Keratinocyte (primary cell): ENCODE results near the gene DPP9. TPM values are rescaled to one million over a fixed set of nuclear protein-coding genes. Genes with fewer than 3 reads are reported as not detected.

Experiments used
- DNase-seq: peaks from one replicate; pipeline ENCODE4 v3.0.0-alpha.2; 2011; ENCODE audit warnings: low read depth, missing footprints, low spot score
- FAIRE-seq: peaks from 2 replicates; lab custom pipeline; 2011; peaks lifted over from hg19 to GRCh38; lab: Jason Lieb, UNC
- H2AFZ ChIP-seq: 2 replicates; pipeline ENCODE4 v1.6.0; 2012; ENCODE audit warnings: low read length, control low read depth, inconsistent platforms; ENCODE audit not compliant: control insufficient read depth
- H3K27ac ChIP-seq: 2 replicates; pipeline ENCODE4 v1.5.1; 2011; ENCODE audit warnings: low read length; ENCODE audit not compliant: control insufficient read depth, insufficient read depth
- H3K27me3 ChIP-seq: 3 replicates; pipeline ENCODE4 v1.6.0; 2011; ENCODE audit warnings: low read length; ENCODE audit not compliant: control insufficient read depth, insufficient read depth; ENCODE audit errors: extremely low read depth
- H3K36me3 ChIP-seq, 2 experiments: 2 replicates in 1 of 2; 3 replicates in 1 of 2; pipeline ENCODE4 v1.5.1; 2011; ENCODE audit warnings: low read length in 2 of 2, mild to moderate bottlenecking in 1 of 2; ENCODE audit not compliant: control insufficient read depth in 2 of 2, insufficient read depth in 2 of 2; ENCODE audit errors: extremely low read depth in 1 of 2
- H3K4me1 ChIP-seq: 3 replicates; pipeline ENCODE4 v1.5.1; 2011; ENCODE audit warnings: low read length; ENCODE audit not compliant: control insufficient read depth, insufficient read depth; ENCODE audit errors: extremely low read depth
- H3K4me2 ChIP-seq: 3 replicates; pipeline ENCODE4 v1.6.0; 2011; ENCODE audit warnings: low read depth, low read length; ENCODE audit not compliant: control insufficient read depth, insufficient read depth; ENCODE audit errors: extremely low read depth
- H3K4me3 ChIP-seq, 3 experiments: fragments of 200-600 bp in 1 of 3; sonication (generic) in 1 of 3; 2 replicates in 2 of 3; 3 replicates in 1 of 3; pipeline ENCODE4 v1.5.1; 2011 to 2016; ENCODE audit warnings: low read length in 3 of 3, mild to moderate bottlenecking in 3 of 3, control low read depth in 2 of 3, inconsistent platforms in 1 of 3, low read depth in 1 of 3, mixed read lengths in 1 of 3, mixed run types in 1 of 3, moderate library complexity in 1 of 3; ENCODE audit not compliant: control insufficient read depth in 2 of 3, insufficient read depth in 2 of 3; ENCODE audit errors: extremely low read depth in 1 of 3
- H3K79me2 ChIP-seq: 2 replicates; pipeline ENCODE4 v1.6.0; 2012; ENCODE audit warnings: low read length; ENCODE audit not compliant: control insufficient read depth, insufficient read depth
- H3K9ac ChIP-seq: 3 replicates; pipeline ENCODE4 v1.6.0; 2011; ENCODE audit warnings: low read length; ENCODE audit not compliant: control insufficient read depth, insufficient read depth; ENCODE audit errors: extremely low read depth
- H3K9me1 ChIP-seq: 3 replicates; pipeline ENCODE4 v1.6.0; 2011; ENCODE audit warnings: low read length; ENCODE audit not compliant: control insufficient read depth, insufficient read depth; ENCODE audit errors: extremely low read depth
- H3K9me3 ChIP-seq: 2 replicates; pipeline ENCODE4 v1.5.1; 2012; ENCODE audit warnings: low read depth, low read length; ENCODE audit not compliant: control insufficient read depth
- H4K20me1 ChIP-seq: 3 replicates; pipeline ENCODE4 v1.6.0; 2011; ENCODE audit warnings: low read length; ENCODE audit not compliant: control insufficient read depth, insufficient read depth; ENCODE audit errors: extremely low read depth
- CTCF ChIP-seq, 3 experiments: IDR thresholded peaks in 1 of 3; conservative IDR thresholded peaks in 1 of 3; optimal IDR thresholded peaks in 1 of 3; 2 replicates in 2 of 3; 3 replicates in 1 of 3; pipeline versions ENCODE3 to v1.5.1; 2011; ENCODE audit warnings: low read length in 3 of 3, mild to moderate bottlenecking in 3 of 3, moderate library complexity in 2 of 3, control low read depth in 1 of 3, inconsistent platforms in 1 of 3; ENCODE audit not compliant: insufficient read depth in 2 of 3; ENCODE audit errors: extremely low read depth in 1 of 3
- EZH2 ChIP-seq: IDR thresholded peaks from one replicate; pipeline ENCODE4 v1.6.1; 2012; ENCODE audit warnings: inconsistent platforms, mild to moderate bottlenecking, low read length, moderate library complexity
- dilution Hi-C: fragments of 300-500 bp; cut with MboI; formaldehyde crosslinking; loops from one replicate; pipeline ENCODE4 v1.7.0; 2020; ENCODE audit warnings: low sequenced_read_pairs; ENCODE audit not compliant: extremely low pct_ligation_motif_present
- polyA plus RNA-seq, 5 experiments: library from polyadenylated mRNA; depleted of rRNA in 3 of 5; stranded (reverse) in 3 of 5; stranded (forward) in 1 of 5; unstranded in 1 of 5; fragments of >200 nt; gene quantifications; 1 replicate in 1 of 5; 2 replicates in 3 of 5; 3 replicates in 1 of 5; pipeline versions ENCODE4 v1.2.1 to v1.2.3, GENCODE V29; 2011 to 2012; ENCODE audit warnings: missing spikeins in 2 of 5, low read depth in 1 of 5, low replicate concordance in 1 of 5

The DPP9 gene
- polyA plus RNA-seq, 1 donor (not counting 4 experiments of a cell fraction or from before 2014, with no cell fraction given), result 19.2 TPM

GRCh38 chr19:4712771-4713170 is 10.9 kb downstream of the DPP9 start:
- Histone ChIP-seq H4K20me1 (no peaks in the 10 kb centered on the region), H3K9me3 (no peaks in the 10 kb centered on the region), H3K27me3 (no peaks in the 10 kb centered on the region), H3K9ac (peak overlapping the region; percentile 46), H3K79me2 (peaks cover 39% of the 10 kb centered on the region), H3K36me3 (peaks cover 46 to 61% of the 10 kb centered on the region in 2 experiments), H3K4me2 (peak overlapping the region; percentile 72), H2AFZ (no peak overlapping the region), H3K27ac (peak overlapping the region; percentile 66), H3K4me1 (peaks cover 56% of the 10 kb centered on the region), H3K4me3 (peak overlapping the region in 1 of 3 experiments; percentile 7), H3K9me1 (no peaks in the 10 kb centered on the region)
- DNase-seq, result no peak
- TF ChIP-seq CTCF (optimal IDR thresholded peaks at IDR 0.05 in 1 of 3, IDR thresholded peaks at IDR 0.05 in 1 of 3, conservative IDR thresholded peaks at IDR 0.05 in 1 of 3; ENCODE audit: extremely low read depth in 1 of 3, insufficient read depth in 2 of 3, low read length in 3 of 3) (no peak), EZH2 (no peak)
- dilution Hi-C loops, result no loop called here
- FAIRE-seq, result peak; percentile 58

GRCh38 chr19:4711211-4711610 is 12.4 kb downstream of the DPP9 start:
- H2AFZ ChIP-seq, result no peak overlapping the region
- H3K4me3 ChIP-seq, result no peak overlapping the region
- H4K20me1 ChIP-seq, result no peaks in the 10 kb centered on the region
- H3K27me3 ChIP-seq, result no peaks in the 10 kb centered on the region
- H3K79me2 ChIP-seq, result peaks cover 32% of the 10 kb centered on the region
- peaks cover 3% of the 10 kb centered on the region for H3K9me1 ChIP-seq
- H3K9me3 ChIP-seq, result no peaks in the 10 kb centered on the region
- TF ChIP-seq CTCF (optimal IDR thresholded peaks at IDR 0.05 in 1 of 3, IDR thresholded peaks at IDR 0.05 in 1 of 3, conservative IDR thresholded peaks at IDR 0.05 in 1 of 3; ENCODE audit: extremely low read depth in 1 of 3, insufficient read depth in 2 of 3, low read length in 3 of 3) (no peak), EZH2 (no peak)
- H3K4me2 ChIP-seq, result no peak overlapping the region
- H3K36me3 ChIP-seq, result peaks cover 44 to 62% of the 10 kb centered on the region in 2 experiments
- no peak for DNase-seq
- H3K27ac ChIP-seq, result no peak overlapping the region
- no peak overlapping the region for H3K9ac ChIP-seq
- dilution Hi-C loops, result no loop called here
- H3K4me1 ChIP-seq, result peaks cover 47% of the 10 kb centered on the region
- no peak for FAIRE-seq
